Muscle layer of duodenum (tissue), 2 donors: ENCODE measurements around the gene WNT3.

Experiments used
- H3K27ac ChIP-seq: one replicate; pipeline ENCODE4 v1.7.0; 2013; ENCODE audit warnings: mild to moderate bottlenecking, low read length
- H3K27me3 ChIP-seq: one replicate; pipeline ENCODE4 v1.7.0; 2013; ENCODE audit warnings: low read depth, mild to moderate bottlenecking, control low read depth, low read length
- H3K36me3 ChIP-seq, 2 donors: one replicate each; pipeline ENCODE4 v1.7.0; 2013; ENCODE audit warnings: low read length in 2 of 2, control low read depth in 1 of 2, mild to moderate bottlenecking in 1 of 2; ENCODE audit not compliant: insufficient read depth in 2 of 2, control insufficient read depth in 1 of 2
- H3K4me1 ChIP-seq, 2 donors: one replicate each; pipeline ENCODE4 v1.7.0; 2013; ENCODE audit warnings: low read length in 2 of 2, mild to moderate bottlenecking in 2 of 2, control low read depth in 1 of 2, moderate library complexity in 1 of 2; ENCODE audit not compliant: insufficient read depth in 2 of 2, control insufficient read depth in 1 of 2
- H3K4me3 ChIP-seq, 2 donors: one replicate each; pipeline ENCODE4 v1.7.0; 2013; ENCODE audit warnings: low read length in 2 of 2, low read depth in 1 of 2, mild to moderate bottlenecking in 1 of 2
- H3K9me3 ChIP-seq, 2 donors: one replicate each; pipeline ENCODE4 v1.7.0; 2013; ENCODE audit warnings: low read length in 2 of 2, control low read depth in 1 of 2, mild to moderate bottlenecking in 1 of 2; ENCODE audit not compliant: control insufficient read depth in 1 of 2
- donor health status: healthy.

WNT3 gene

GRCh38 chr17:46719891-46720290, 98.6 kb downstream of the WNT3 start:
- H3K4me3 ChIP-seq: no peak overlapping the region
- peaks cover 9 to 14% of the 10 kb centered on the region in 2 donors for H3K36me3 ChIP-seq
- no peaks in the 10 kb centered on the region for H3K4me1 ChIP-seq
- no peak overlapping the region for H3K27ac ChIP-seq
- no peaks in the 10 kb centered on the region for H3K27me3 ChIP-seq
- no peaks in the 10 kb centered on the region for H3K9me3 ChIP-seq

- Histone ChIP-seq H3K9me3 (no peaks in the 10 kb centered on the region), H3K4me3 (no peak overlapping the region), H3K36me3 (peaks cover 14 to 21% of the 10 kb centered on the region in 2 donors), H3K27ac (no peak overlapping the region), H3K4me1 (no peaks in the 10 kb centered on the region), H3K27me3 (no peaks in the 10 kb centered on the region)
Observed at GRCh38 chr17:46717999-46718398, 100.5 kb downstream of the WNT3 start.
